Left lung (tissue), 10 donors: ENCODE results near the gene GLIS2. TPM values are rescaled to one million over a fixed set of nuclear protein-coding genes. Genes with fewer than 3 reads are reported as not detected.

Experiments used
- ATAC-seq: fragments of 200-7000 bp; cut with Tn5 transposase; one replicate; pipeline ENCODE4 v1.9.1; 2020; ENCODE audit warnings: moderate library complexity
- DNase-seq, 4 donors: peaks; one replicate each; pipeline ENCODE4 v3.0.0-alpha.2; 2013 to 2020
- H3K27ac ChIP-seq, 2 donors: fragments of 200-600 bp; sonication (generic) in 1 of 2; one replicate each; pipeline versions ENCODE4 v1.5.0 to v1.8.0; 2020 to 2021
- H3K27me3 ChIP-seq, 2 donors: fragments of 200-600 bp; sonication (generic) in 1 of 2; one replicate each; pipeline versions ENCODE4 v1.5.0 to v1.8.0; 2020 to 2021
- H3K36me3 ChIP-seq, 2 donors: fragments of 200-600 bp; sonication (generic) in 1 of 2; one replicate each; pipeline versions ENCODE4 v1.5.0 to v1.8.0; 2020 to 2021
- H3K4me1 ChIP-seq, 2 donors: fragments of 200-600 bp; one replicate each; pipeline ENCODE4 v1.8.0; 2021
- H3K4me3 ChIP-seq, 2 donors: fragments of 200-600 bp; sonication (generic) in 1 of 2; one replicate each; pipeline versions ENCODE4 v1.5.0 to v1.8.0; 2020 to 2021; ENCODE audit warnings: mild to moderate bottlenecking in 1 of 2
- H3K9me3 ChIP-seq, 2 donors: fragments of 200-600 bp; sonication (generic) in 1 of 2; one replicate each; pipeline versions ENCODE4 v1.5.0 to v1.8.0; 2020 to 2021
- CTCF ChIP-seq, 2 donors: fragments of 200-600 bp; sonication (generic) in 1 of 2; IDR thresholded peaks; one replicate each; pipeline versions ENCODE4 v1.5.0 to v1.8.0; 2021; ENCODE audit warnings: antibody characterized with exemption in 2 of 2
- intact Hi-C, 2 donors: fragments of 100-400 bp; cut with DNase I; formaldehyde crosslinking; loops; one replicate each; pipeline versions ENCODE4 v1.11.2 to v1.14.2; 2022
- polyA plus RNA-seq, 6 donors: library from polyadenylated mRNA; unstranded; fragments of 120-200 nt; gene quantifications; one replicate each; pipeline ENCODE4 v1.2.1, GENCODE V29; 2013; ENCODE audit not compliant: insufficient read length in 6 of 6
- total RNA-seq, 2 donors: library from RNA; stranded (reverse); fragmentation: NEBNext Ultra II Directional; extraction: Animal tissue kit (Norgen Biotek cat#: 25700); gene quantifications; one replicate each; pipeline ENCODE4 v1.2.1, GENCODE V29; 2021
- donor health status: DM: no; HTN: yes; CAD: no.
- donor health status: DM: no; HTN: no; CAD: no.

The GLIS2 gene
- total and polyA plus RNA-seq, 8 donors: 17.2 to 31.0 (median 25.3) TPM

- intact Hi-C loops: no loop called here
- no peak overlapping the region for H3K27ac ChIP-seq
- H3K9me3 ChIP-seq: no peaks in the 10 kb centered on the region
- no peaks in the 10 kb centered on the region for H3K27me3 ChIP-seq
- TF ChIP-seq CTCF (IDR thresholded peaks at IDR 0.05): no peak
- H3K4me1 ChIP-seq: peaks cover 4 to 13% of the 10 kb centered on the region in 2 donors
- ATAC-seq (no peak), DNase-seq (no peak)
- no peak overlapping the region for H3K4me3 ChIP-seq
- H3K36me3 ChIP-seq: peaks cover 0 to 74% of the 10 kb centered on the region in 2 donors
These were observed 49.1 kb downstream of the GLIS2 start for GRCh38 chr16:4365014-4365406.

GRCh38 chr16:4365615-4366014, 49.7 kb downstream of the GLIS2 start:
- no peaks in the 10 kb centered on the region for H3K27me3 ChIP-seq
- H3K27ac ChIP-seq: no peak overlapping the region
- DNase-seq: peak in 1 of 4 donors; percentile 46
- H3K4me3 ChIP-seq: no peak overlapping the region
- no peak for ATAC-seq
- intact Hi-C loops: no loop called here
- H3K9me3 ChIP-seq: no peaks in the 10 kb centered on the region
- no peak for TF ChIP-seq CTCF (IDR thresholded peaks at IDR 0.05)
- H3K36me3 ChIP-seq: peaks cover 0 to 69% of the 10 kb centered on the region in 2 donors
- peaks cover 7 to 19% of the 10 kb centered on the region in 2 donors for H3K4me1 ChIP-seq

GRCh38 chr16:4366016-4366415, 50.1 kb downstream of the GLIS2 start:
- Histone ChIP-seq H3K4me1 (peaks cover 10 to 23% of the 10 kb centered on the region in 2 donors), H3K9me3 (no peaks in the 10 kb centered on the region), H3K36me3 (peaks cover 0 to 65% of the 10 kb centered on the region in 2 donors), H3K4me3 (no peak overlapping the region), H3K27me3 (no peaks in the 10 kb centered on the region), H3K27ac (no peak overlapping the region)
- intact Hi-C loops: no loop called here
- no peak for DNase-seq
- no peak for TF ChIP-seq CTCF (IDR thresholded peaks at IDR 0.05)
- ATAC-seq: no peak

GRCh38 chr16:4367393-4367856, 51.6 kb downstream of the GLIS2 start:
- intact Hi-C loops: no loop called here
- no peak for ATAC-seq
- Histone ChIP-seq H3K27ac (no peak overlapping the region), H3K27me3 (no peaks in the 10 kb centered on the region), H3K9me3 (no peaks in the 10 kb centered on the region), H3K36me3 (peaks cover 0 to 51% of the 10 kb centered on the region in 2 donors), H3K4me1 (peaks cover 18 to 37% of the 10 kb centered on the region in 2 donors), H3K4me3 (no peak overlapping the region)
- TF ChIP-seq CTCF (IDR thresholded peaks at IDR 0.05): no peak
- no peak for DNase-seq

- H3K9me3 ChIP-seq: no peaks in the 10 kb centered on the region
- no peak overlapping the region for H3K4me3 ChIP-seq
- peaks cover 0 to 33% of the 10 kb centered on the region in 2 donors for H3K36me3 ChIP-seq
- no peaks in the 10 kb centered on the region for H3K27me3 ChIP-seq
- intact Hi-C loops: no loop called here
- DNase-seq (no peak), ATAC-seq (no peak)
- H3K27ac ChIP-seq: peak overlapping the region in 1 of 2 donors; percentile 42
- no peak for TF ChIP-seq CTCF (IDR thresholded peaks at IDR 0.05)
- H3K4me1 ChIP-seq: peaks cover 30 to 54% of the 10 kb centered on the region in 2 donors
These were observed 53.3 kb downstream of the GLIS2 start for GRCh38 chr16:4369007-4369733.
